GM21515 (cell line): ENCODE results near the gene AGPAT4.
"Not testable (repeated sequence)": the region's sequence is repeated elsewhere in the genome, so short reads cannot be mapped to it uniquely, and the experiment has no call there.

Source experiments
- ATAC-seq: cut with Tn5 transposase; IDR thresholded peaks from one replicate; pipeline ENCODE4 v1.9.1; 2021; ENCODE audit not compliant: unreplicated experiment

AGPAT4 gene

GRCh38 chr6:161141173-161141572, 132.7 kb downstream of the AGPAT4 start:
- no peak for ATAC-seq

DNA sequence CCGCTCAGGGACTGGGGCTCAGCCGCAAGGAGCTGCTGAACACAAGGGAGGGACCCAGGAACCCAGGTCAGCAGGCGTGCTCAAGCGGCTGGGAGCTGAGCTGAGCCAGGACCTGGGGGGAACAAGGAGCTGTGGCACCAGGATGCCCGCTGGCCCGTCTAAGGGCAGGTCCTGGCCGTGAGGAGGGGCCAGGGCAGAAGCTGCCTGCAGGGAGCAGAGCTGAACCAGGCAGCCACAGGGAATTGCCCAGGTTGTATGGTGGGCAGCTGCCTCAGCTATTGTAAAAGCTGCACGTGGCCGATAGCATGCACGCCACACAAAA, 133.3 kb downstream of the AGPAT4 start:
- no peak for ATAC-seq

DNA sequence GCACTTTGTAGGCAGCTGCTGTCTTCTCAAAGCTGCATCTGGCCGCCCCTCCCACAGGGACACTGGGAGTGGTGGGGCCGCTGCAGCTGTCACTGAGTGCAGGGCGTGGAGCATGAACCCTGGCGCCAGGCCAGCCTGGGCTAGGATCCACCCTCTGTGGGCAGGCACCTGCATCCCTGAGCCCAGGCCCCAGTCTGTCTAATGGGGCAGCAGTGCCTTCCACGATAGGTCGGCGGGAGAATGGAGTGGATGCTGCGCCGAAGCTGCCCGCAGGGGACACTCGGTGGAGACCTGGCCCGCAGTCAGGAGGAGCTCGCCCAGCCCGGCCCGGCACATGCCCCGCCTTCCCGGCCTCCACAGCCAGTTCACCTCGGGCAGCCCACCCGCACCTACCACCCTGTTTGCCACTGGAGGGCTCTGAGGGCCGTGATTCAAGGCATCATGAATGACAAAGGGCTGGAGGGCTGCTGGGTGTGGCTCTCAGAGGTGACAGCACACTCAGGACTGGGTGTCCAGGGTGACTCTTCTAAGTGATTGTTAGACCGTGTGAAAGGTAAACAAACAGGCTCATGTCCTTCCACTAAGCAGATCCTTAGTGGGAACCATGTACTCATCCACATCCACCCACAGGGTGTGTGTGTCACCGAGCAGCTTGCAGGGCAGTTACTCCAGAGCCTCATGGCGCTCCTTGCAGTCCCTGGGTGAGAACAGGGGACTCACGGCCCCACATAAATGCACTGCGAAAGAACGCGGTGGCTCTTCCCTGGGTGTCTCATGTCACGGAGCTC, 133.9 kb downstream of the AGPAT4 start:
- no peak for ATAC-seq

- no peak for ATAC-seq
Observed at GRCh38 chr6:161139304-161139765, 134.5 kb downstream of the AGPAT4 start.

GRCh38 chr6:161138543-161139303, 135.1 kb downstream of the AGPAT4 start:
- ATAC-seq = no peak

DNA sequence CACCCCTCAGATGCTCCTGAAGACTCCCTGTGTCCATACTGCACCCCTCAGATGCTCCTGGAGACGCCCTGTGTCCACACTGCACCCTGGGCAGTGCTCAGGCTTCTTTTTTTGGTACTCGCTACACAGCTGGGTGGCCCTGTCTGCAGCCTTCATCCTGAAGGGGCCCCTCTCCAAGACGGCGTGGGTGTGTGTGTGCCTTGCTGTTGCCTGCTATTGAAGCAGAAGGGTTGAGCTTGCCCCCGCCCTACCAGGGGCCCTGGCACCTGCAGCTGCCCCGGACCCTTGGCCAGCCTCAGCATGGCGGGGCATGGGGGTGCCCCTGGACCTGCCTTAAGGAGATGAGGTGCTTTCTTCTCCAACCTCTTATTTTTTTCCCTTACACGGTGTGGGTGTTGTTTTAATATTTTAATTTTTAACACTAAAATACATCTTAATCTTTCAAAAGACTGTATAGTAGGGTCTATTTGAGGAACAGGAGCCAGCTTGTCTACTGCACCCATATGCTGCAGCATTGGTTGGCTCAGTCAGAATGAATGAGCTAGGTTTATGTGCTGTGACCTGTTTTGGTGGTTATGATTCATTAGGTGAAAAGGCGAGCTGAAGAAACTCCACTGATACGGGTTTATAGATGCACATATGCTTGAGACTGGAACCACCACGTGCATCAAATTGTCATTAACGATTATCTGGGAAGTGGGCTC, 135.9 kb downstream of the AGPAT4 start:
- no peak for ATAC-seq

GRCh38 chr6:161137320-161137719, 136.5 kb downstream of the AGPAT4 start:
- no peak for ATAC-seq

DNA sequence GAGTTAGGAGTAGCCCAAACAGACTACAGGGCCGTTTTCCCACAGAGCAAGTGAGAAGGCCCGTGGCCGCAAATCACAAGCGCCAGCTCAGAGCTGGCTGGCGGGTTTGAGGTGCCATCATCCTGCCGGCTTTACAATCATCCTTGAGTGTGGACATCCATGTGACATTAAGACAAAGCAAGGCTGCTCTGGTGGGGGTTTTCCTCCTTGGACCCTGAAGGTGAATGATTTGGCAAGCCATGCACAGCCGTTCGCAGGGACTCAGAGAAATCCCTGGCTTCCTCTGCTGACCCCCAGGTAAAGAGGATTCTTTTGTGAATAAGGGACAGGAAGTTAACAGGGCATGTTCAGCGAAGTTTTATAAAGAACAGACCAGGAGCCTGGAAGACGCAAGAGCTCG, 137.2 kb downstream of the AGPAT4 start:
- ATAC-seq = no peak

GRCh38 chr6:161135695-161136591, 137.9 kb downstream of the AGPAT4 start:
- ATAC-seq = no peak

DNA sequence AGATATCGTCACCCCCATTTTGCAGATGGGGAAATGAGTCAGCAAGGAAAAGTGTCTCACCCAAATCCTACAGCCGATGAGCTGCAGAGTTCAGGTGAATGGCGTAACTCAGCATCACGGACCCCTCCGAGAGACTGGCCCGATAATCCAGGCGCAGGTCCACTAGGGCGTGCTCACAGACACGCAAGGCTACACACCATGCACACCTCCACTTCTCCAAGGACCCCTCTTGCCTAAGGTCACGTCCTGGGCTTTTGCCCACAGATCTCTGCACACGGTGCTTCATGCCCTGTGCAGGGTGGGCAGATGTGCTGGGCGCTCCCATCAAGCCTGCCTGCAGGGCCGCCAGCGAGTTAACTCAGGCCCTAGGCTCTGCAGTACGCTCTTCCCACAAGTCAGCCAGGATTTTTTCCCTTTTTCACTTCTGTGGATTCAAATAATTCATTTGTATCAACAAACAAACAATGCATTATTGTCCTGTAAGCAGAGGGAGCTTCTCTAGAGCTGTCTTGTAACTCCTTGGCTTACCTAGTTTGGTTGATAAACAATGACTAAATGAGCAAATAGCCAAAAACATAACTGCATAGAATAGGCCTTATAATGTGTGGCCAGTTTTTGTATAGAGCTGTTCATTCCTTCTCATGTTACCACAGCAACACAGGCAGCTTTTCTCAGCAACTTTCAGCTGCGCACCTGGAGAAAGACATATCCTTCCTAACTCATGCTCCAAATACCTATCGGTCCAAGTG, 139.1 kb downstream of the AGPAT4 start:
- no peak for ATAC-seq

GRCh38 chr6:161133963-161134362, 139.9 kb downstream of the AGPAT4 start:
- no peak for ATAC-seq

DNA sequence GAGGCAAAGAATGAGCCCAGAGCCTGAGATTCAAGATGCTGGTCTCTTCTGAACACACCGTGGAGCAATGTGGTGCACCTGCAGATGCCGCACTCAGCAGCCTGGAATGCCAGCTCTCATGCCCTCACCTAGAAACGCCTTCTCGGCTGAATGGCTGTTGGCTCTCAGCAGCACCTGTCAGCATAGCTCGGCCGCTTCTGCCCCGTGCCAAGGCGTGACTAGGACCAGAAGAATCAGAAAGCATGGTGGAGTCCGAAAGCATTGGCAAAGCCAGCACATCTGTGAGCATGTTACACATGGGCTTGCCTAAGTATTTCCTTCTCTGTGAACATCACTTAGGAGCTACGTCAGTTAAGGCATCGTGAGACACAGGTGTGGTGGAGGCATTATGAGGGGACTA, 141.5 kb downstream of the AGPAT4 start:
- ATAC-seq = no peak

DNA sequence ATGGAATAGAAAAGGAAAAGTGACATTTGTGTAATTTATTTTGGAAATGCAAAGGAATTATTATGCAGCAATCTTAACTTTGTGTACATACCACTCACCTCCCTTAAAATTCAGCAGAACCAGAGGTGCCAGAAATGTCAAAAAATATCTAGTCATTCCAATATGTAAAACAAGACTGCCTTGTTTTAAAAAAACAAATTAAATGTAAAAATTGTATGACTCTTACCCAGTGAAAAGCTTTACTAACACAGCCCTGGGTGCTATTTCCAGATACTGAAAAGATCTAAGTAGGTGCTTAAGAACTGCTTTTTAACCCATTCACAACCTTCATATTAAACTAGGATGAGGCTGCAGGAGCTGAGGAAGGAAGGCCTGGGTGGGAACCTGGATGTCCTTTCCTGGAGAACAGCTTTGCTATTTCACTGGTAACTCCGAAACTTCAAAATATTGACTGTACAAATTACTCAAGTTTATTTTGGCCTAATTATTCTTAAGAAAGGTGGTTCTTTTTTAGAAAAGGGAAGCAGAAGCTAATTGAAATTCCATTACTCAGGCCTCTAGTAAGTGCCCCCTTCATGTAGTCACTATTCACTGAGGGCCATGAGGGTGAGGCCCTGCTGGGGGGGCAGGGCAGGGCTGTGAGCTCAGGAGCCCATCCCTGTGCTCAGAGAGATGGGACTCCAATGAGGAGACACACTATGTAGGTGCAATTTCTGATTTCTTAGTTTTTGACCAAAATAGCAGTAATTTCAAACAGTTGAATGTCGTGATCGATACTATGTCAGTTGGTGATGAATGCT, 142.7 kb downstream of the AGPAT4 start:
- ATAC-seq = no peak

- ATAC-seq = no peak
Observed at GRCh38 chr6:161130541-161130940, 143.3 kb downstream of the AGPAT4 start.

DNA sequence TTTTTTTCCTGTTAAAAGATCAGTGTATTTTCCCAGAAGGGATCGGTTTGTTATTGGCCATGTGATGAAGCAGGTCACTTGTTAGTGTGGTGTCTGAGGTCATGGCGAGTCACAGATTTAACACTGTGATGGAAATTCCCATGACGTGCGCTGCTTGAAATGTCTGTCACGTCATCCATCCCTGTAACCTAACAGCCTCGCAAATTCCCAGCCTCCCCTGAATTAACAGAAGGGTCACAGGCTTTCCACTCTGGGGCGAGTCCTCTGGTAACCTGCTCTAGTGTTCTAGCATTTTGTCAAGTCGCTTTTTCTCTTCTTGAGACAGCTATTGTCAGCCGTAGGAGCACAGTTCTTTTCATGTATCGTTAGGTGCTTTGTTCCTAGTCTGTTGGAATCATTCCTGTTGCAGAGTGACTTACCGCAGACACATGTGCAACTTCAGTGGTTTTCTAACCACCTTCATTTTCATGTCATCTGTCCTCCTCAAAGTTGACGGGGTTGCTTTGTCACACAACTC, 145.1 kb downstream of the AGPAT4 start:
- no peak for ATAC-seq

DNA sequence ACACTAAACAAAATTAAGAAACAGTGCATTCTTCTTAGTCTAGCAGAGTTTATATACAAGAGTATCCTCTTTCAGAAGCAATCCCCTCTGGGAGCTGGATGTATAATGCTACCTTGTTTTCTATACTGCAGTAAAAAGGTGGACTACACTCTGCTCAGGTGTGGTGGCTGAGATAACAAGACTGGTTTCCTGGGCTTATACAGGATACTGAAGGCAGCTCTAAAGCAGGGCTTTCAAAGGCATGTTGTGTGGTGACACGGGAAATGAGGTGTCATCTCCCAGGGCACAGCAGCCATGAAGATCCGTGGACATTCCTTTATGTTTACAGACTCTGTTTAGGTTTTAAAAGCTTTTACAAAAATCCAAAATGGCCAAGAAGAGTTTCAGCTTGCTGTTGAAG, 145.6 kb downstream of the AGPAT4 start:
- no peak for ATAC-seq

DNA sequence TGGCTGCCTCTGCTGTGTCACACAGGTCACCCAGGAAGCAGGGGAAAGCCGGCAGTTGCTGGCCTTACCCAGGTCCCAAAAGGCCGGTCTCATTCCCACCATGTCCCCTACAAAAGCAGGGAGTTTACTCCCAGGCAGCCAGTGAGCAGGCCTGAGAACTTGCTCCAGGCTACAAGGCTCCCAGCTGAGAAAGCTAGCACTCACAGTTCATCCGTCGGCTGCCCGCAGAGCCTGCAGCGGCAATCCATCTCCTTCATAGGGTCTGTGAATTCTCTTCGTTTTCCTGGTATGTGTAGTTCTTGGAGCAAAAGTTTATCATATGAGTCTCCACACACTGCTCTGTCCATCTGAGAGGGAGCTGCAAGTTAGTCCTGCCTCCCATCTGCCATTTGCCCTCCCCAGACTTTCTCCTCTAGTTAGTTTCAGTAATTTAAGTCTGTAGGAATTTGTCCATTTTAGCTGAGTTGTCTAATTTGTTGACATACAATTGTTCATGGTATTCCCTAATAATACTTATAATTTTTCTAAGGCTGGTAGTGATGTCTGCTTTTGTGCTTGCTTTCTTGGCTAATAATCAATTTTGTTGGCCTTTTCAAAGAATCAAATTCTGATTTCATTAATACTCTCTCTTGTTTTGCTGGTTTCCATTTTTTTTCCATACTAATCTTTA, 146.7 kb downstream of the AGPAT4 start:
- no peak for ATAC-seq

DNA sequence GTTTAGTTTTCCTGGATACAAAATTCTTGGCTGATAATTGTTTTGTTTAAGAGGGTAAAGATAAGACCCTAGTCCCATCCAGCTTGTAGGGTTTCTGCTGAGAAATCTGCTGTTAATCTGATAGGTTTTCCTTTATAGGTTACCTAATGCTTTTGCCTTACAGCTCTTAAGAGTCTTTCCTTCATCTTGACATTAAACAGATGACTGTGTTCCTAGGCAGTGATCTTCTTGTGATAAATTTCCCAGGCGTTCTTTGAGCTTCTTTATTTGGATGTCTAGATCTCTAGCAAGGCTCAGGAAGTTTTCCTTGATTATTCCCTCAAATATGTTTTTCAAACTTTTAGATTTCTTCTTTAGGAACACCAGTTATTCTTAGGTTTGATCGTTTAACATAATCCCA, 148.3 kb downstream of the AGPAT4 start:
- ATAC-seq = no peak

DNA sequence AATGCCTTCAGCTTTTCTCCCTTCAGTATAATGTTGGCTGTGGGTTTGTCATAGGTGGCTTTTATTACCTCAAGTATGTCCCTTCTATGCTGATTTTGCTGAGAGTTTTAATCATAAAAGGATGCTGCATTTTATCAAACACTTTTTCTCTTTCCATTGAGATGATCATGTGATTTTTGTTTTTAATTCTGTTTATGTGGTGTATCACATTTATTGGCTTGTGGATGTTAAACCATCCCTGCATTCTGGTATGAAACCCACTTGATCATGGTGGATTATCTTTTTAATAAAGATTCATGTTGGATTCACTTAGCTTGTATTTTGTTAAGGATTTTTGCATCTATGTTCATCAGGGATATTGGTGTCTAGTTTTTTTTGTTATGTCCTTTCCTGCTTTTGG, 150.5 kb downstream of the AGPAT4 start:
- ATAC-seq = not testable (repeated sequence)
